ENCODE results near the gene ST3GAL6. TPM values are rescaled to one million over a fixed set of nuclear protein-coding genes. Genes with fewer than 3 reads are reported as not detected.

Gene ST3GAL6
- total and polyA plus RNA-seq, 2 of the 13 experiments (the other 11 are each of a cell fraction or from before 2014, with no cell fraction given), result 17.5 to 23.2 TPM

GRCh38 chr3:98733812-98734281 lies 29.3 kb upstream of the ST3GAL6 start (continued):
- peak; percentile 68 for TF ChIP-seq ARID5B (CRISPR knock-in tag; IDR thresholded peaks at IDR 0.05)
- peak; percentile 71 for TF ChIP-seq DMAP1 (CRISPR knock-in tag; IDR thresholded peaks at IDR 0.05)

DNA sequence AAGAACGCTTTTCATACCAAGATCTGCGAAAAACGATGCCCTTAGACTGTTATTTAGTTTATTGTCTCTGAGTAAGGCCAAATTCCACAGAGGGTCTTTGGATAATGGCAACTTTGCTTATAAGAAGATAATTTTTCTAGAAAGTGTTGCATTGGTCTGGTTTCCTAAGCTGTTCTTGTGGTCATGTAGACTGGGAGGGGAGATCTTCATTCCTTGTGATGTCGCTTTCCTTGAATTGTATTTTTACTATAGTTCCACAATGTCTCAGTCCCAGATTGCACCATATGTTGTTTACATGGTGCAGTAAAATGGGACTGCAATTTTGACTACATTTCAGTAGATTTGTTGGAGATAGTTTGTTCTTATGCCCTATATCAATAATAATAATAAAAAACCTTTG lies 28.8 kb upstream of the ST3GAL6 start:
- WGBS (ENCODE audit: low lambda C conversion rate), result 25% methylated on average over 4 of the region's 4 CpGs
- Histone ChIP-seq H3K79me2 (ENCODE audit: insufficient read depth, low read length) (peaks cover 58% of the 10 kb centered on the region), H3K36me3 (replicated peaks in 1 of 2; ENCODE audit: control insufficient read depth in 1 of 2, insufficient read depth in 2 of 2, low read length in 2 of 2) (peaks cover 0 to 10% of the 10 kb centered on the region in 2 experiments; a peak in 1 of 5 replicates), H2AFZ (ENCODE audit: low read length) (no peak overlapping the region), H4K20me1 (ENCODE audit: insufficient read depth, low read length) (no peaks in the 10 kb centered on the region; the same call in 1 of the 2 replicates), H3K27ac (ENCODE audit: extremely low read length, insufficient read depth, low read length) (peak overlapping the region; percentile 94), H3K4me3 (replicated peaks in 1 of 3; ENCODE audit: insufficient read depth in 1 of 3, low read depth in 2 of 3, low read length in 3 of 3) (peak overlapping the region; percentile 87 to 94 (median 92); a peak in 5 of 6 replicates), H3K4me1 (ENCODE audit: insufficient read depth, low read length) (peaks cover 62% of the 10 kb centered on the region), H3K4me2 (ENCODE audit: low read depth, low read length) (peak overlapping the region; percentile 87), H3K27me3 (ENCODE audit: control insufficient read depth in 1 of 2, insufficient read depth in 2 of 2, low read length in 2 of 2) (no peaks in the 10 kb centered on the region; a peak in 1 of 5 replicates), H3K9ac (ENCODE audit: insufficient read depth, low read depth, low read length) (peak overlapping the region; percentile 85), H3K9me3 (ENCODE audit: low read length) (no peaks in the 10 kb centered on the region)
- ATAC-seq (no peak), DNase-seq (ENCODE audit: low spot score) (no peak), FAIRE-seq (no peak)
- POLR2A ChIA-PET, result interaction anchor here (0.6 to 3.3 kb wide), 6 partner anchors 43 to 141 kb away, joined by 3 to 17 read pairs (median 3); partner anchors contain the start of gene CPOX
- no TSS peak for BruUV-seq (replicated peaks)
- no peak for TF ChIP-seq POLR2G (IDR thresholded peaks at IDR 0.05; ENCODE audit: low read depth, low read length)
- no peak for TF ChIP-seq ZNF20 (CRISPR knock-in tag; IDR thresholded peaks at IDR 0.05)
- TF ChIP-seq REPIN1 (CRISPR knock-in tag; IDR thresholded peaks at IDR 0.05; ENCODE audit: borderline replicate concordance, low read depth), result 0 out of 2 replicates have a peak, but pooled peaks have one; percentile 15
- no peak for TF ChIP-seq CBX2 (IDR thresholded peaks at IDR 0.05; ENCODE audit: low read depth, low read length)
- no peak for TF ChIP-seq CBX2 (CRISPR knock-in tag; IDR thresholded peaks at IDR 0.05; ENCODE audit: low read depth)
- 0 out of 2 replicates have a peak, but pooled peaks have one; percentile 19 for TF ChIP-seq TGIF2 (CRISPR knock-in tag; IDR thresholded peaks at IDR 0.05)
- TF ChIP-seq HDAC1 (CRISPR knock-in tag; IDR thresholded peaks at IDR 0.05), result 0 out of 2 replicates have a peak, but pooled peaks have one; percentile 23
- no peak for TF ChIP-seq ZBTB46 (CRISPR knock-in tag; IDR thresholded peaks at IDR 0.05; ENCODE audit: borderline replicate concordance)
- intact Hi-C loops (cut with micrococcal nuclease; ENCODE audit: unreplicated experiment) (loop anchor here (5.0 kb wide), 1 partner anchor 42 kb away; no protein-coding TSS in a partner anchor), in situ Hi-C loops (cut with HindIII; ENCODE audit: extremely low pct_ligation_motif_present, low pct_unique_long_range_greater_than_20kb) (loop anchor here (5.0 kb wide), 1 partner anchor 43 kb away; no protein-coding TSS in a partner anchor)
- CTCF ChIA-PET (ENCODE audit: low intra/inter-chr PET ratio, low total read pairs), result no interaction called here
